GM13976 (cell line): ENCODE results near the gene CIDEA.

Experiments
- DNase-seq: peaks from one replicate; pipeline ENCODE4 v3.0.0; 2012; ENCODE audit warnings: low spot score
- CTCF ChIP-seq: IDR thresholded peaks from 2 replicates; pipeline ENCODE4 v1.5.1; 2012; ENCODE audit warnings: borderline replicate concordance, mild to moderate bottlenecking; ENCODE audit not compliant: insufficient read depth; ENCODE audit errors: extremely low read depth, missing control alignments, control extremely low read depth
- in situ Hi-C: fragments of 300-500 bp; cut with MboI; formaldehyde crosslinking; loops from one replicate; pipeline ENCODE4 v1.12.0; 2022; ENCODE audit warnings: low sequenced_read_pairs, mixed read lengths, inconsistent platforms; ENCODE audit not compliant: unreplicated experiment

CIDEA gene

GRCh38 chr18:12291690-12292089, 37.5 kb downstream of the CIDEA start:
- in situ Hi-C loops: no loop called here
- no peak for DNase-seq
- no peak for TF ChIP-seq CTCF

GRCh38 chr18:12293831-12294230, 39.7 kb downstream of the CIDEA start:
- no peak for TF ChIP-seq CTCF
- no peak for DNase-seq
- in situ Hi-C loops: no loop called here

GRCh38 chr18:12295389-12296086, 41.4 kb downstream of the CIDEA start:
- in situ Hi-C loops: no loop called here
- TF ChIP-seq CTCF: no peak
- DNase-seq: no peak

GRCh38 chr18:12296087-12296403, 41.9 kb downstream of the CIDEA start:
- in situ Hi-C loops: no loop called here
- no peak for DNase-seq
- TF ChIP-seq CTCF: no peak

- TF ChIP-seq CTCF: no peak
- in situ Hi-C loops: no loop called here
- no peak for DNase-seq
These were observed 42.3 kb downstream of the CIDEA start for GRCh38 chr18:12296457-12296856.

GRCh38 chr18:12299862-12300261, 45.7 kb downstream of the CIDEA start:
- TF ChIP-seq CTCF: no peak
- in situ Hi-C loops: no loop called here
- DNase-seq: no peak
